Liver (tissue), 9 donors: Measurements from ENCODE around the gene USP21. TPM values are rescaled to one million over a fixed set of nuclear protein-coding genes. Genes with fewer than 3 reads are reported as not detected.

Experiments
- DNase-seq: peaks from one replicate; pipeline ENCODE4 v3.0.0-alpha.2; 2017; ENCODE audit warnings: low spot score
- H3K27ac ChIP-seq, 2 donors: one replicate each; pipeline ENCODE4 v1.7.0; 2013; ENCODE audit warnings: inconsistent platforms in 2 of 2, low read length in 2 of 2, control low read depth in 1 of 2, low read depth in 1 of 2, mild to moderate bottlenecking in 1 of 2
- H3K27me3 ChIP-seq, 4 donors: one replicate each; pipeline versions ENCODE4 v1.6.1 to v1.7.0; 2013; ENCODE audit warnings: low read length in 3 of 4, inconsistent platforms in 1 of 4, mild to moderate bottlenecking in 1 of 4, moderate library complexity in 1 of 4; ENCODE audit not compliant: control insufficient read depth in 4 of 4, insufficient read depth in 4 of 4
- H3K36me3 ChIP-seq, 4 donors: one replicate each; pipeline versions ENCODE4 v1.6.1 to v1.7.0; 2013; ENCODE audit warnings: low read length in 3 of 4, mild to moderate bottlenecking in 3 of 4, low read depth in 1 of 4, moderate library complexity in 1 of 4; ENCODE audit not compliant: control insufficient read depth in 4 of 4, insufficient read depth in 3 of 4
- H3K4me1 ChIP-seq, 4 donors: one replicate each; pipeline versions ENCODE4 v1.6.1 to v1.7.0; 2013; ENCODE audit warnings: low read length in 3 of 4, mild to moderate bottlenecking in 3 of 4, moderate library complexity in 1 of 4; ENCODE audit not compliant: control insufficient read depth in 4 of 4, insufficient read depth in 4 of 4
- H3K4me3 ChIP-seq, 3 donors: one replicate each; pipeline versions ENCODE4 v1.6.1 to v1.7.0; 2013; ENCODE audit warnings: low read length in 3 of 3, control low read depth in 1 of 3, low read depth in 1 of 3, mild to moderate bottlenecking in 1 of 3
- H3K9ac ChIP-seq, 2 donors: one replicate each; pipeline ENCODE4 v1.7.0; 2013; ENCODE audit warnings: low read length in 2 of 2, mild to moderate bottlenecking in 2 of 2, moderate library complexity in 2 of 2, control low read depth in 1 of 2, low read depth in 1 of 2
- H3K9me3 ChIP-seq, 4 donors: one replicate each; pipeline versions ENCODE4 v1.6.1 to v1.7.0; 2013; ENCODE audit warnings: low read length in 3 of 4; ENCODE audit not compliant: control insufficient read depth in 4 of 4
- ATF3 ChIP-seq: IDR thresholded peaks from 2 replicates; pipeline ENCODE4 v1.6.1; 2016; ENCODE audit warnings: antibody characterized with exemption
- CTCF ChIP-seq: fragments of 150-350 bp; IDR thresholded peaks from 2 replicates; pipeline ENCODE4 v1.5.1; 2017; ENCODE audit warnings: improper control_type of control experiment, low read depth, low read length; ENCODE audit not compliant: missing input control
- EGR1 ChIP-seq, 2 donors: IDR thresholded peaks; 2 replicates each; pipeline ENCODE4 v1.6.1; 2016 to 2018; ENCODE audit warnings: antibody characterized with exemption in 2 of 2, low read depth in 2 of 2
- FOXA1 ChIP-seq: IDR thresholded peaks from 2 replicates; pipeline ENCODE4 v1.6.1; 2016; ENCODE audit warnings: antibody characterized with exemption
- GABPA ChIP-seq, 2 donors: IDR thresholded peaks in 1 of 2; conservative IDR thresholded peaks in 1 of 2; 2 replicates each; pipeline ENCODE4 v1.6.1; 2016; ENCODE audit warnings: antibody characterized with exemption in 2 of 2, mild to moderate bottlenecking in 1 of 2, moderate library complexity in 1 of 2
- HNF4A ChIP-seq, 2 donors: conservative IDR thresholded peaks; 2 replicates each; pipeline ENCODE4 v1.6.1; 2016; ENCODE audit warnings: antibody characterized with exemption in 2 of 2, mild to moderate bottlenecking in 2 of 2
- MAX ChIP-seq: IDR thresholded peaks from 2 replicates; pipeline ENCODE4 v1.6.1; 2016; ENCODE audit warnings: antibody characterized with exemption
- NR2F2 ChIP-seq: IDR thresholded peaks from 2 replicates; pipeline ENCODE4 v1.6.1; 2016; ENCODE audit warnings: antibody characterized with exemption
- RAD21 ChIP-seq, 2 donors: IDR thresholded peaks; 2 replicates each; pipeline ENCODE4 v1.6.1; 2016; ENCODE audit warnings: antibody characterized with exemption in 2 of 2, mild to moderate bottlenecking in 2 of 2
- REST ChIP-seq: IDR thresholded peaks from 2 replicates; pipeline ENCODE4 v1.6.1; 2016; ENCODE audit warnings: antibody characterized with exemption, mild to moderate bottlenecking
- RXRA ChIP-seq, 2 donors: IDR thresholded peaks; 2 replicates each; pipeline ENCODE4 v1.6.1; 2017 to 2018; ENCODE audit warnings: antibody characterized with exemption in 2 of 2, mild to moderate bottlenecking in 1 of 2
- SP1 ChIP-seq: IDR thresholded peaks from 2 replicates; pipeline ENCODE4 v1.6.1; 2018; ENCODE audit warnings: antibody characterized with exemption, mild to moderate bottlenecking
- TAF1 ChIP-seq: conservative IDR thresholded peaks from 2 replicates; pipeline ENCODE4 v1.6.1; 2016; ENCODE audit warnings: antibody characterized with exemption, mild to moderate bottlenecking
- YY1 ChIP-seq: IDR thresholded peaks from 2 replicates; pipeline ENCODE4 v1.6.1; 2016; ENCODE audit warnings: antibody characterized with exemption, mild to moderate bottlenecking
- ZBTB33 ChIP-seq: IDR thresholded peaks from 2 replicates; pipeline ENCODE4 v1.6.1; 2016; ENCODE audit warnings: antibody characterized with exemption
- WGBS: extraction: QIAGEN DNeasy Blood & Tissue Kit; methylation state at CpG from one replicate; pipeline ENCODE4 v1.1.7; 2013; 5-methylcytosine and 5-hydroxymethylcytosine counted together
- polyA plus RNA-seq, 2 donors: library from polyadenylated mRNA; stranded (reverse) in 1 of 2; unstranded in 1 of 2; fragments of 200-250 nt in 1 of 2; fragments of >200 nt in 1 of 2; fragmentation: Nextera tagmentation in 1 of 2; extraction: Ambion mirVana in 1 of 2; gene quantifications; one replicate each; pipeline versions ENCODE4 v1.2.1 to v1.2.3, GENCODE V29; 2013 to 2015
- total RNA-seq, 2 donors: library from RNA; depleted of rRNA; stranded (reverse); fragments of >200 nt; gene quantifications; one replicate each; pipeline ENCODE4 v1.2.3, GENCODE V29; 2014
- donor health status: healthy.
- donor health status: healthy.
- donor health status: healthy.
- donor health status: healthy.
- donor health status: healthy.

The USP21 gene
- total and polyA plus RNA-seq, 4 donors = 4.1 to 9.0 (median 6.5) TPM

GRCh38 chr1:161145832-161146231, 13.5 kb upstream of the USP21 start:
- H3K4me3 ChIP-seq = no peak overlapping the region
- TF ChIP-seq YY1 (no peak), SP1 (no peak), CTCF (no peak), HNF4A (conservative IDR thresholded peaks at IDR 0.05) (no peak), RAD21 (IDR thresholded peaks at IDR 0.05) (no peak), REST (no peak), GABPA (IDR thresholded peaks at IDR 0.05 in 1 of 2, conservative IDR thresholded peaks at IDR 0.05 in 1 of 2) (no peak), ZBTB33 (no peak), NR2F2 (no peak)
- no peaks in the 10 kb centered on the region for H3K4me1 ChIP-seq
- H3K9me3 ChIP-seq = no peaks in the 10 kb centered on the region
- no peaks in the 10 kb centered on the region for H3K27me3 ChIP-seq
- H3K9ac ChIP-seq = no peak overlapping the region
- 85% methylated on average over 3 of the region's 3 CpGs for WGBS
- no peak overlapping the region for H3K27ac ChIP-seq
- no peak for DNase-seq
- no peaks in the 10 kb centered on the region for H3K36me3 ChIP-seq

- no peak overlapping the region for H3K27ac ChIP-seq
- peak overlapping the region in 1 of 2 donors; percentile 99 for H3K9ac ChIP-seq
- no peaks in the 10 kb centered on the region for H3K27me3 ChIP-seq
- peak overlapping the region; percentile 57 to 99 (median 99) for H3K4me3 ChIP-seq
- peaks cover 0 to 6% (median 2%) of the 10 kb centered on the region in 4 donors for H3K36me3 ChIP-seq
- WGBS = 23% methylated on average over 9 of the region's 9 CpGs
- H3K4me1 ChIP-seq = peaks cover 0 to 11% (median 1%) of the 10 kb centered on the region in 4 donors
- H3K9me3 ChIP-seq = no peaks in the 10 kb centered on the region
- no peak for TF ChIP-seq RXRA (IDR thresholded peaks at IDR 0.05)
- no peak for TF ChIP-seq ATF3
- TF ChIP-seq RAD21 (IDR thresholded peaks at IDR 0.05) = no peak
- TF ChIP-seq YY1 = no peak
- TF ChIP-seq EGR1 (IDR thresholded peaks at IDR 0.05; ENCODE audit: low read depth in 2 of 2) = no peak
- no peak for TF ChIP-seq NR2F2
- TF ChIP-seq TAF1 = no peak
- no peak for TF ChIP-seq MAX
- TF ChIP-seq HNF4A (conservative IDR thresholded peaks at IDR 0.05) = no peak
- TF ChIP-seq FOXA1 = no peak
- no peak for TF ChIP-seq CTCF
- no peak for TF ChIP-seq GABPA (IDR thresholded peaks at IDR 0.05 in 1 of 2, conservative IDR thresholded peaks at IDR 0.05 in 1 of 2)
- TF ChIP-seq ZBTB33 = no peak
- DNase-seq = no peak
Observed at GRCh38 chr1:161153176-161153575, 6.1 kb upstream of the USP21 start.
